B cell (primary cell): ENCODE measurements around the gene NDUFAF2. TPM values are rescaled to one million over a fixed set of nuclear protein-coding genes. Genes with fewer than 3 reads are reported as not detected.

Experiments used
- ATAC-seq: fragments of 200-7000 bp; cut with Tn5 transposase; one replicate; pipeline ENCODE4 v1.10.0; 2021; ENCODE audit warnings: low read depth, mild to moderate bottlenecking, moderate number of reproducible peaks, moderate library complexity
- CTCF ChIA-PET: fragments of 350-600 bp; sonication (Branson Sonifier 250); formaldehyde crosslinking; loops from one replicate; lab custom pipeline; 2021; ENCODE audit warnings: antibody characterized with exemption, inconsistent platforms; lab: Charles Lee
- POLR2A ChIA-PET: fragments of 350-600 bp; sonication (Branson Sonifier 250); formaldehyde crosslinking; loops from one replicate; lab custom pipeline; 2021; ENCODE audit warnings: antibody characterized with exemption; lab: Charles Lee
- DNase-seq: peaks from one replicate; pipeline ENCODE4 v3.0.0; 2013
- H2AFZ ChIP-seq: 2 replicates; pipeline ENCODE4 v1.6.1; 2012; ENCODE audit warnings: mild to moderate bottlenecking, low read depth, low read length; ENCODE audit not compliant: insufficient read depth, poor library complexity, severe bottlenecking
- H3K27ac ChIP-seq, 2 donors: 1 replicate in 1 of 2; 2 replicates in 1 of 2; pipeline ENCODE4 v1.5.1; 2012 to 2013; ENCODE audit warnings: low read length in 2 of 2, mild to moderate bottlenecking in 2 of 2, moderate library complexity in 1 of 2
- H3K27me3 ChIP-seq, 4 experiments: fragments of 200-600 bp in 1 of 4; sonication (generic) in 1 of 4; replicated peaks in 1 of 4; 1 replicate in 2 of 4; 2 replicates in 2 of 4; pipeline versions ENCODE4 v1.6.1 to v1.7.0; 2013 to 2016; ENCODE audit warnings: low read length in 3 of 4, mild to moderate bottlenecking in 2 of 4, mixed read lengths in 1 of 4, moderate library complexity in 1 of 4; ENCODE audit not compliant: insufficient read depth in 4 of 4, control insufficient read depth in 3 of 4; ENCODE audit errors: control extremely low read depth in 1 of 4
- H3K36me3 ChIP-seq, 2 experiments: replicated peaks in 1 of 2; 1 replicate in 1 of 2; 2 replicates in 1 of 2; pipeline versions ENCODE4 v1.6.1 to v1.7.1; 2013; ENCODE audit warnings: low read length in 1 of 2; ENCODE audit not compliant: insufficient read depth in 2 of 2, control insufficient read depth in 1 of 2; ENCODE audit errors: control extremely low read depth in 1 of 2, extremely low read depth in 1 of 2
- H3K4me1 ChIP-seq, 2 donors: fragments of 200-600 bp in 1 of 2; sonication (generic) in 1 of 2; 1 replicate in 1 of 2; 2 replicates in 1 of 2; pipeline versions ENCODE4 v1.5.1 to v1.6.1; 2013 to 2017; ENCODE audit warnings: low read length in 2 of 2; ENCODE audit not compliant: control insufficient read depth in 2 of 2, insufficient read depth in 2 of 2
- H3K4me2 ChIP-seq: replicated peaks from 2 replicates; pipeline ENCODE3; 2012; ENCODE audit warnings: mild to moderate bottlenecking, low read depth, low read length; ENCODE audit not compliant: poor library complexity, severe bottlenecking
- H3K4me3 ChIP-seq, 5 experiments: fragments of 200-600 bp in 1 of 5; sonication (generic) in 1 of 5; 1 replicate in 3 of 5; 2 replicates in 2 of 5; pipeline versions ENCODE4 v1.5.1 to v1.7.0; 2011 to 2016; ENCODE audit warnings: low read length in 4 of 5, mild to moderate bottlenecking in 4 of 5, low read depth in 2 of 5, control low read depth in 1 of 5, moderate library complexity in 1 of 5; ENCODE audit not compliant: insufficient read depth in 1 of 5; ENCODE audit errors: control extremely low read depth in 1 of 5, extremely low read depth in 1 of 5
- H3K79me2 ChIP-seq: fragments of 200-600 bp; sonication (generic); one replicate; pipeline ENCODE4 v1.6.0; 2016; ENCODE audit warnings: low read length; ENCODE audit not compliant: control insufficient read depth, insufficient read depth
- H3K9ac ChIP-seq: fragments of 200-600 bp; sonication (generic); 2 replicates; pipeline ENCODE4 v1.6.1; 2017; ENCODE audit warnings: mild to moderate bottlenecking, low read length, moderate library complexity
- H3K9me3 ChIP-seq, 3 donors: one replicate each; pipeline versions ENCODE4 v1.6.1 to v1.7.1; 2013; ENCODE audit warnings: low read length in 2 of 3; ENCODE audit not compliant: control insufficient read depth in 2 of 3, insufficient read depth in 1 of 3; ENCODE audit errors: control extremely low read depth in 1 of 3
- H4K20me1 ChIP-seq: 2 replicates; pipeline ENCODE4 v1.6.0; 2012; ENCODE audit warnings: mild to moderate bottlenecking, low read length; ENCODE audit not compliant: insufficient read depth, control insufficient read depth, poor library complexity, severe bottlenecking
- H3K27ac Mint-ChIP-seq: one replicate; pipeline ENCODE4 v1.8.0; 2021; ENCODE audit warnings: mixed read lengths
- H3K27me3 Mint-ChIP-seq: one replicate; pipeline ENCODE4 v1.8.0; 2021; ENCODE audit warnings: mixed read lengths
- H3K4me1 Mint-ChIP-seq: one replicate; pipeline ENCODE4 v1.8.0; 2021; ENCODE audit warnings: mixed read lengths
- H3K4me3 Mint-ChIP-seq: one replicate; pipeline ENCODE4 v1.8.0; 2021; ENCODE audit warnings: mixed read lengths
- H3K9me3 Mint-ChIP-seq: one replicate; pipeline ENCODE4 v1.8.0; 2022; ENCODE audit warnings: mixed read lengths; ENCODE audit not compliant: insufficient read depth
- CTCF ChIP-seq: fragments of 200-600 bp; IDR thresholded peaks from one replicate; pipeline ENCODE4 v1.8.0; 2022; ENCODE audit warnings: antibody characterized with exemption, mild to moderate bottlenecking
- EZH2 ChIP-seq: IDR thresholded peaks from 2 replicates; pipeline ENCODE4 v1.6.1; 2012; ENCODE audit warnings: borderline replicate concordance, low read depth, mild to moderate bottlenecking, moderate library complexity, low read length; ENCODE audit not compliant: insufficient read depth, poor library complexity, severe bottlenecking
- intact Hi-C: fragments of 100-400 bp; cut with micrococcal nuclease; formaldehyde crosslinking; loops from one replicate; pipeline ENCODE4 v1.10.0; 2022
- polyA plus RNA-seq: library from polyadenylated mRNA; depleted of rRNA; stranded (reverse); fragments of >200 nt; gene quantifications from 2 replicates; pipeline ENCODE4 v1.2.3, GENCODE V29; 2012
- total RNA-seq, 2 donors: library from RNA; stranded (reverse); fragments of 120-200 nt in 1 of 2; gene quantifications; 1 replicate in 1 of 2; 2 replicates in 1 of 2; pipeline versions ENCODE4 v1.2.3 to v1.2.4, GENCODE V29; 2013 to 2022

NDUFAF2 gene
- total and polyA plus RNA-seq, 2 donors (not counting 1 experiment from before 2014, with no cell fraction given), result 6.3 to 9.7 TPM

GRCh38 chr5:61044545-61044944 lies 99.5 kb downstream of the NDUFAF2 start:
- Histone ChIP-seq H3K9me3 (peaks cover 0 to 4% (median 0%) of the 10 kb centered on the region in 3 donors), H3K4me3 (no peak overlapping the region), H4K20me1 (no peaks in the 10 kb centered on the region), H3K4me1 (no peaks in the 10 kb centered on the region), H3K4me2 (no peak overlapping the region), H3K36me3 (no peaks in the 10 kb centered on the region), H2AFZ (no peak overlapping the region), H3K27me3 (no peaks in the 10 kb centered on the region), H3K79me2 (no peaks in the 10 kb centered on the region), H3K9ac (no peak overlapping the region), H3K27ac (no peak overlapping the region)
- CTCF ChIA-PET, result no interaction called here
- TF ChIP-seq CTCF (no peak), EZH2 (no peak)
- no peak overlapping the region for H3K4me3 Mint-ChIP-seq
- H3K27me3 Mint-ChIP-seq, result no peaks in the 10 kb centered on the region
- no peak overlapping the region for H3K27ac Mint-ChIP-seq
- DNase-seq, result no peak
- no peaks in the 10 kb centered on the region for H3K4me1 Mint-ChIP-seq
- POLR2A ChIA-PET, result no interaction called here
- intact Hi-C loops, result no loop called here
- H3K9me3 Mint-ChIP-seq, result peaks cover 3% of the 10 kb centered on the region
- ATAC-seq, result no peak

GRCh38 chr5:61047346-61047745 lies 102.3 kb downstream of the NDUFAF2 start:
- no peak for TF ChIP-seq EZH2
- no peak for TF ChIP-seq CTCF
- Mint-ChIP-seq H3K9me3 (peaks cover 3% of the 10 kb centered on the region), H3K27me3 (no peaks in the 10 kb centered on the region), H3K4me3 (no peak overlapping the region), H3K27ac (no peak overlapping the region), H3K4me1 (no peaks in the 10 kb centered on the region)
- ATAC-seq (no peak), DNase-seq (no peak)
- Histone ChIP-seq H3K79me2 (no peaks in the 10 kb centered on the region), H3K4me1 (no peaks in the 10 kb centered on the region), H3K4me3 (no peak overlapping the region), H3K9ac (no peak overlapping the region), H2AFZ (no peak overlapping the region), H3K9me3 (peaks cover 0 to 4% (median 0%) of the 10 kb centered on the region in 3 donors), H4K20me1 (no peaks in the 10 kb centered on the region), H3K4me2 (no peak overlapping the region), H3K36me3 (no peaks in the 10 kb centered on the region), H3K27me3 (no peaks in the 10 kb centered on the region), H3K27ac (no peak overlapping the region)
- POLR2A ChIA-PET, result no interaction called here
- intact Hi-C loops, result no loop called here
- CTCF ChIA-PET, result no interaction called here
